Panc1 (cell line): ENCODE data around the gene SLCO4A1. TPM values are rescaled to one million over a fixed set of nuclear protein-coding genes. Genes with fewer than 3 reads are reported as not detected.

Source experiments
- ATAC-seq: fragments of 200-7000 bp; cut with Tn5 transposase; 2 replicates; pipeline ENCODE4 v1.9.1; 2020; ENCODE audit warnings: mild to moderate bottlenecking, moderate library complexity
- BruUV-seq: library from RNA; stranded (reverse); fragments of 400-500 nt; replicated peaks from 2 replicates; lab custom pipeline; 2021; lab: Mats Ljungman, UMichigan
- CTCF ChIA-PET: fragments of 300-600 bp; sonication (Branson Sonifier 250); formaldehyde crosslinking; loops from one replicate; lab custom pipeline; 2022; ENCODE audit warnings: antibody characterized with exemption; lab: Charles Lee
- POLR2A ChIA-PET: fragments of 300-600 bp; sonication (Branson Sonifier 250); formaldehyde crosslinking; loops from one replicate; lab custom pipeline; 2022; ENCODE audit warnings: antibody characterized with exemption; lab: Charles Lee
- DNase-seq: peaks from one replicate; pipeline ENCODE4 v3.0.0-alpha.2; 2010; ENCODE audit warnings: low read depth, low spot score
- H3K27ac ChIP-seq: 2 replicates; pipeline ENCODE4 v1.5.1; 2011; ENCODE audit warnings: mild to moderate bottlenecking, low read length, inconsistent platforms
- H3K27me3 ChIP-seq: fragments of 200-500 bp; sonication (Bioruptor generic); 2 replicates; pipeline ENCODE4 v1.6.0; 2014; ENCODE audit warnings: low read length, inconsistent platforms; ENCODE audit not compliant: control insufficient read depth, insufficient read depth
- H3K36me3 ChIP-seq: fragments of 200-500 bp; sonication (Bioruptor generic); 2 replicates; pipeline ENCODE4 v1.5.1; 2014; ENCODE audit warnings: inconsistent platforms, mild to moderate bottlenecking, low read length, moderate library complexity; ENCODE audit not compliant: control insufficient read depth, insufficient read depth
- H3K4me1 ChIP-seq: 2 replicates; pipeline ENCODE4 v1.5.1; 2011; ENCODE audit warnings: inconsistent platforms, mild to moderate bottlenecking, low read length, moderate library complexity; ENCODE audit not compliant: control insufficient read depth, insufficient read depth
- H3K4me3 ChIP-seq, 2 experiments: 2 replicates each; pipeline ENCODE4 v1.5.1; 2011 to 2012; ENCODE audit warnings: low read depth in 2 of 2, low read length in 2 of 2, mild to moderate bottlenecking in 2 of 2, inconsistent platforms in 1 of 2, moderate library complexity in 1 of 2
- H3K9me3 ChIP-seq: fragments of 200-500 bp; sonication (Bioruptor generic); 2 replicates; pipeline ENCODE4 v1.5.1; 2014; ENCODE audit warnings: low read depth, mild to moderate bottlenecking, inconsistent platforms, low read length, moderate library complexity; ENCODE audit not compliant: control insufficient read depth, insufficient read depth
- CTCF ChIP-seq: fragments of 450-650 bp; IDR thresholded peaks from 2 replicates; pipeline ENCODE4 v1.5.1; 2017; ENCODE audit warnings: mild to moderate bottlenecking
- POLR2AphosphoS5 ChIP-seq: IDR thresholded peaks from 2 replicates; pipeline ENCODE4 v1.6.1; 2012; ENCODE audit warnings: mild to moderate bottlenecking, low read depth, low read length, moderate library complexity
- SIN3A ChIP-seq: IDR thresholded peaks from 2 replicates; pipeline ENCODE4 v1.6.1; 2012; ENCODE audit warnings: low read depth, mild to moderate bottlenecking, low read length, moderate library complexity, borderline replicate concordance; ENCODE audit not compliant: insufficient read depth
- TCF7L2 ChIP-seq: IDR thresholded peaks from 2 replicates; pipeline ENCODE4 v1.6.1; 2011; ENCODE audit warnings: mild to moderate bottlenecking, low read depth, low read length, inconsistent platforms
- in situ Hi-C: cut with HindIII; loops from 2 replicates; pipeline ENCODE4 v1.10.0; 2016; ENCODE audit warnings: low sequenced_read_pairs, low pct_unique_long_range_greater_than_20kb
- intact Hi-C: fragments of 100-400 bp; cut with micrococcal nuclease; formaldehyde crosslinking; loops from one replicate; pipeline ENCODE4 v1.10.0; 2022; ENCODE audit not compliant: unreplicated experiment
- total RNA-seq: library from RNA; stranded (reverse); gene quantifications from one replicate; pipeline ENCODE4 v1.2.1, GENCODE V29; 2021; ENCODE audit not compliant: unreplicated experiment
- TF ChIP-seq, protein P1 (sequence below), 2 experiments: IDR thresholded peaks; 2 replicates each; pipeline ENCODE4 v1.6.1; 2011 to 2012; ENCODE audit warnings: low read depth in 2 of 2, control low read depth in 1 of 2, low read length in 1 of 2, mild to moderate bottlenecking in 1 of 2, moderate library complexity in 1 of 2; ENCODE audit not compliant: insufficient read depth in 1 of 2

Gene SLCO4A1
- total RNA-seq, 1 experiment from 2014 or later, result 167 TPM

GRCh38 chr20:62637110-62637509, 5.2 kb upstream of the SLCO4A1 start:
- no TSS peak for BruUV-seq
- no peaks in the 10 kb centered on the region for H3K27me3 ChIP-seq
- no peak for ATAC-seq
- no peak overlapping the region for H3K4me3 ChIP-seq
- peaks cover 50% of the 10 kb centered on the region for H3K4me1 ChIP-seq
- TF ChIP-seq POLR2AphosphoS5 (no peak), SIN3A (no peak), CTCF (no peak), TCF7L2 (no peak)
- TF ChIP-seq, protein P1, sequence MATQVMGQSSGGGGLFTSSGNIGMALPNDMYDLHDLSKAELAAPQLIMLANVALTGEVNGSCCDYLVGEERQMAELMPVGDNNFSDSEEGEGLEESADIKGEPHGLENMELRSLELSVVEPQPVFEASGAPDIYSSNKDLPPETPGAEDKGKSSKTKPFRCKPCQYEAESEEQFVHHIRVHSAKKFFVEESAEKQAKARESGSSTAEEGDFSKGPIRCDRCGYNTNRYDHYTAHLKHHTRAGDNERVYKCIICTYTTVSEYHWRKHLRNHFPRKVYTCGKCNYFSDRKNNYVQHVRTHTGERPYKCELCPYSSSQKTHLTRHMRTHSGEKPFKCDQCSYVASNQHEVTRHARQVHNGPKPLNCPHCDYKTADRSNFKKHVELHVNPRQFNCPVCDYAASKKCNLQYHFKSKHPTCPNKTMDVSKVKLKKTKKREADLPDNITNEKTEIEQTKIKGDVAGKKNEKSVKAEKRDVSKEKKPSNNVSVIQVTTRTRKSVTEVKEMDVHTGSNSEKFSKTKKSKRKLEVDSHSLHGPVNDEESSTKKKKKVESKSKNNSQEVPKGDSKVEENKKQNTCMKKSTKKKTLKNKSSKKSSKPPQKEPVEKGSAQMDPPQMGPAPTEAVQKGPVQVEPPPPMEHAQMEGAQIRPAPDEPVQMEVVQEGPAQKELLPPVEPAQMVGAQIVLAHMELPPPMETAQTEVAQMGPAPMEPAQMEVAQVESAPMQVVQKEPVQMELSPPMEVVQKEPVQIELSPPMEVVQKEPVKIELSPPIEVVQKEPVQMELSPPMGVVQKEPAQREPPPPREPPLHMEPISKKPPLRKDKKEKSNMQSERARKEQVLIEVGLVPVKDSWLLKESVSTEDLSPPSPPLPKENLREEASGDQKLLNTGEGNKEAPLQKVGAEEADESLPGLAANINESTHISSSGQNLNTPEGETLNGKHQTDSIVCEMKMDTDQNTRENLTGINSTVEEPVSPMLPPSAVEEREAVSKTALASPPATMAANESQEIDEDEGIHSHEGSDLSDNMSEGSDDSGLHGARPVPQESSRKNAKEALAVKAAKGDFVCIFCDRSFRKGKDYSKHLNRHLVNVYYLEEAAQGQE (IDR thresholded peaks at IDR 0.05; ENCODE audit: insufficient read depth in 1 of 2, low read depth in 2 of 2, low read length in 1 of 2), result no peak
- in situ Hi-C loops, result no loop called here
- DNase-seq, result no peak
- no peaks in the 10 kb centered on the region for H3K9me3 ChIP-seq
- peak overlapping the region; percentile 68; the same call in 1 of the 2 replicates for H3K27ac ChIP-seq
- intact Hi-C loops, result no loop called here
- ChIA-PET POLR2A (no interaction called here), CTCF (no interaction called here)
- no peaks in the 10 kb centered on the region for H3K36me3 ChIP-seq

- Histone ChIP-seq H3K27me3 (no peaks in the 10 kb centered on the region), H3K36me3 (no peaks in the 10 kb centered on the region), H3K9me3 (no peaks in the 10 kb centered on the region), H3K4me3 (no peak overlapping the region), H3K27ac (peak overlapping the region; percentile 68; the same call in 1 of the 2 replicates), H3K4me1 (peaks cover 50% of the 10 kb centered on the region)
- DNase-seq, result no peak
- intact Hi-C loops (no loop called here), in situ Hi-C loops (no loop called here)
- no TSS peak for BruUV-seq
- TF ChIP-seq, protein P1 (IDR thresholded peaks at IDR 0.05; ENCODE audit: insufficient read depth in 1 of 2, low read depth in 2 of 2, low read length in 1 of 2), result no peak
- TF ChIP-seq TCF7L2 (no peak), SIN3A (no peak), CTCF (no peak), POLR2AphosphoS5 (no peak)
- ChIA-PET CTCF (no interaction called here), POLR2A (interaction anchor here (0.6 kb wide), 1 partner anchor 372 kb away, joined by 3 read pairs; no protein-coding TSS in a partner anchor)
- no peak for ATAC-seq
Observed at GRCh38 chr20:62637521-62638054, 4.7 kb upstream of the SLCO4A1 start.
